Measurements from ENCODE around the gene JSRP1.

The JSRP1 gene

GRCh38 chr19:2216361-2217225 is 39.6 kb downstream of the JSRP1 start:
- no peak for DNase-seq (ENCODE audit: low spot score)

- peak; percentile 62 for DNase-seq (ENCODE audit: low spot score)
Measured at GRCh38 chr19:2215281-2215751, 40.9 kb downstream of the JSRP1 start.

GRCh38 chr19:2214251-2214650 is 42.0 kb downstream of the JSRP1 start:
- no peak for DNase-seq (ENCODE audit: low spot score)

- no peak for DNase-seq (ENCODE audit: low spot score)
Measured at GRCh38 chr19:2213799-2214198, 42.4 kb downstream of the JSRP1 start.

GRCh38 chr19:2212861-2213711 is 43.1 kb downstream of the JSRP1 start:
- DNase-seq (ENCODE audit: low spot score): no peak

GRCh38 chr19:2210987-2211740 is 45.1 kb downstream of the JSRP1 start:
- no peak for DNase-seq (ENCODE audit: low spot score)

GRCh38 chr19:2210206-2210605 is 46.0 kb downstream of the JSRP1 start:
- no peak for DNase-seq (ENCODE audit: low spot score)

- no peak for DNase-seq (ENCODE audit: low spot score)
Measured at GRCh38 chr19:2209408-2209807, 46.8 kb downstream of the JSRP1 start.

- no peak for DNase-seq (ENCODE audit: low spot score)
Measured at GRCh38 chr19:2208975-2209374, 47.2 kb downstream of the JSRP1 start.

- DNase-seq (ENCODE audit: low spot score): peak; percentile 78
Measured at GRCh38 chr19:2207991-2208860, 48.0 kb downstream of the JSRP1 start.

GRCh38 chr19:2207008-2207407 is 49.2 kb downstream of the JSRP1 start:
- DNase-seq (ENCODE audit: low spot score): no peak

- no peak for DNase-seq (ENCODE audit: low spot score)
Measured at GRCh38 chr19:2202366-2202765, 53.9 kb downstream of the JSRP1 start.
